Stimulated activated CD8-positive, alpha-beta memory T cell treated with anti-CD3 and anti-CD28 coated beads, Interleukin-4, amount 100 ng/mL, for 1 hour (primary cell): ENCODE measurements around the gene VIM.
"Not testable (repeated sequence)": the region's sequence is repeated elsewhere in the genome, so short reads cannot be mapped to it uniquely, and the experiment has no call there.

ENCODE experiments used
- DNase-seq, 2 donors: peaks; one replicate each; pipeline ENCODE4 v3.0.0-alpha.2; 2020; ENCODE audit warnings: low read depth in 2 of 2, low spot score in 1 of 2

Gene VIM

GRCh38 chr10:17255512-17255911, 27.5 kb downstream of the VIM start:
- no peak for DNase-seq

GRCh38 chr10:17256051-17256450, 28.0 kb downstream of the VIM start:
- no peak for DNase-seq

- no peak for DNase-seq
Measured at GRCh38 chr10:17256627-17257026, 28.6 kb downstream of the VIM start.

- no peak for DNase-seq
Measured at GRCh38 chr10:17257466-17258321, 29.7 kb downstream of the VIM start.

- no peak for DNase-seq
Measured at GRCh38 chr10:17262502-17262901, 34.5 kb downstream of the VIM start.

GRCh38 chr10:17263580-17263979, 35.5 kb downstream of the VIM start:
- no peak for DNase-seq

GRCh38 chr10:17265468-17265867, 37.4 kb downstream of the VIM start:
- DNase-seq = no peak

- DNase-seq = not testable (repeated sequence)
Measured at GRCh38 chr10:17266549-17266948, 38.5 kb downstream of the VIM start.

- DNase-seq = no peak
Measured at GRCh38 chr10:17272648-17273047, 44.6 kb downstream of the VIM start.

GRCh38 chr10:17273403-17273802, 45.4 kb downstream of the VIM start:
- no peak for DNase-seq

GRCh38 chr10:17276756-17277424, 48.8 kb downstream of the VIM start:
- DNase-seq = no peak

GRCh38 chr10:17278607-17279240, 50.7 kb downstream of the VIM start:
- DNase-seq = no peak

GRCh38 chr10:17282311-17282710, 54.3 kb downstream of the VIM start:
- DNase-seq = no peak

GRCh38 chr10:17286562-17287550, 58.8 kb downstream of the VIM start:
- DNase-seq = no peak
